Measurements from ENCODE around the gene PCDHGA8.

The PCDHGA8 gene

DNA sequence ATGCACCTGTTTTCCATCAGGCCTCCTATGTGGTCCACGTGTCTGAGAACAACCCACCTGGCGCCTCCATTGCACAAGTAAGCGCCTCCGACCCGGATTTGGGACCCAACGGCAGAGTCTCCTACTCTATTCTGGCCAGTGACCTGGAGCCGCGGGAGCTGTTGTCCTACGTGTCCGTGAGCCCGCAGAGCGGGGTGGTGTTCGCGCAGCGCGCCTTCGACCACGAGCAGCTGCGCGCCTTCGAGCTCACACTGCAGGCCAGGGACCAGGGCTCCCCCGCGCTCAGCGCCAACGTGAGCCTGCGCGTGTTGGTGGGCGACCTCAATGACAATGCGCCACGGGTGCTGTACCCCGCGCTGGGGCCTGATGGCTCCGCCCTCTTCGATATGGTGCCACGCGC is 40.8 kb upstream of the PCDHGA8 start:
- no peak overlapping the region for H3K4me3 ChIP-seq (ENCODE audit: low read depth, low read length)
- TF ChIP-seq CTCF (IDR thresholded peaks at IDR 0.05; ENCODE audit: borderline replicate concordance, insufficient read depth, low read depth, low read length), result no peak

GRCh38 chr5:141354900-141355469 is 37.4 kb upstream of the PCDHGA8 start, which contains the start of gene PCDHGA4:
Gene PCDHGA4 (plus strand): TSS chr5:141355021. CDS start chr5:141355108, 87 bp downstream.
- peak; percentile 32; the same call in 1 of the 2 replicates for TF ChIP-seq CTCF (IDR thresholded peaks at IDR 0.05; ENCODE audit: borderline replicate concordance, insufficient read depth, low read depth, low read length)
- H3K4me3 ChIP-seq (ENCODE audit: low read depth, low read length), result no peak within 1 kb of the TSS

DNA sequence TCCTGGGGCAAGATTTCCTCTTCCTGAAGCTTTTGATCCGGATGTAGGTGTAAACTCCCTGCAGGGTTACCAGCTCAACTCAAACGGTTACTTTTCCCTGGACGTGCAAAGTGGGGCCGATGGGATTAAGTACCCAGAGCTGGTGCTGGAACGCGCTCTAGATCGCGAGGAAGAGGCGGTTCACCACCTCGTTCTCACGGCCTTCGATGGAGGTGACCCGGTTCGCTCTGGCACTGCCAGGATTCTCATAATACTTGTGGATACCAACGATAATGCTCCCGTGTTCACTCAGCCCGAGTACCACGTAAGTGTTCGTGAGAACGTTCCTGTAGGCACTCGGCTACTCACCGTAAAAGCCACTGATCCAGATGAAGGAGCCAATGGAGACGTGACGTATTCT is 36.8 kb upstream of the PCDHGA8 start:
- H3K4me3 ChIP-seq (ENCODE audit: low read depth, low read length), result no peak overlapping the region
- no peak for TF ChIP-seq CTCF (IDR thresholded peaks at IDR 0.05; ENCODE audit: borderline replicate concordance, insufficient read depth, low read depth, low read length)

GRCh38 chr5:141356133-141356532 is 36.3 kb upstream of the PCDHGA8 start:
- H3K4me3 ChIP-seq (ENCODE audit: low read depth, low read length), result no peak overlapping the region
- TF ChIP-seq CTCF (IDR thresholded peaks at IDR 0.05; ENCODE audit: borderline replicate concordance, insufficient read depth, low read depth, low read length), result no peak

DNA sequence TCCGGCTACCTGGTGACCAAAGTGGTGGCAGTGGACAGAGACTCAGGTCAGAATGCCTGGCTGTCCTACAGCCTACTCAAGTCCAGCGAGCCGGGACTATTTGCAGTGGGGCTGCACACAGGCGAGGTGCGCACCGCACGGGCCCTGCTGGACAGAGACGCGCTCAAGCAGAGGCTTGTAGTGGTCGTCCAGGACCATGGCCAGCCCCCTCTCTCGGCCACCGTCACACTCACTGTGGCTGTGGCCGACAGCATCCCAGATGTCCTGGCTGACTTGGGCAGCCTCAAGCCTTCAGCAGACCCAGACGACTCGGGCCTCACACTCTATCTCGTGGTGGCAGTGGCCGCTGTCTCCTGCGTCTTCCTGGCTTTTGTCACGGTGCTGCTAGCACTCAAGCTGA is 35.5 kb upstream of the PCDHGA8 start:
- H3K4me3 ChIP-seq (ENCODE audit: low read depth, low read length), result no peak overlapping the region
- no peak for TF ChIP-seq CTCF (IDR thresholded peaks at IDR 0.05; ENCODE audit: borderline replicate concordance, insufficient read depth, low read depth, low read length)

DNA sequence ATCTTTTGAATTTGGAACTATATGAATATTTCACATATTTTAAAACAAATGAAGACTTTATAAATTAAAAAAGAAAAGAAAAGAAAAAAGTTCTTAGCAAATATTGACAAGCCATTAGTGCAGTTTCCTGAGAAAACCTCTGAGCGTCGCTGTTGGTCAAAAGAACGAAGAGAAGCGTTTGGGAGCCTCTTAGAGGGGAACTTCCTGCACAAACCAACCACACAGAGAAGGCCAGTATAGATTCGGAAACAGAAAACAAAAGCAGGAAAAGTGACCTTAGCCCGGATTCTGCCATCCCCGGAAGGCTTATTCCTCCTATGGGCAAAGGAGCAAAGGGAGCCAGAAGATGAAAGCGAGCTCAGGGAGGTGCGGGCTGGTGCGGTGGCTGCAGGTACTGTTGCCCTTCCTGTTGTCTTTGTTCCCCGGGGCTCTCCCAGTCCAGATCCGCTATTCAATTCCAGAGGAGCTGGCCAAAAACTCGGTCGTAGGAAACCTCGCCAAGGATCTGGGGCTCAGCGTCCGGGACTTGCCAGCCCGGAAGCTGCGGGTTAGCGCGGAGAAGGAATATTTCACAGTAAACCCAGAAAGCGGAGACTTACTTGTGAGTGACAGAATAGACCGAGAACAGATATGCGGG is 32.5 kb upstream of the PCDHGA8 start, which contains the start of gene PCDHGB2:
TSS of gene PCDHGB2 (plus strand) at position 205 of the 637 bp plus-strand sequence. CDS start at position 347, 142 bp downstream.
- TF ChIP-seq CTCF (IDR thresholded peaks at IDR 0.05; ENCODE audit: borderline replicate concordance, insufficient read depth, low read depth, low read length), result peak; percentile 32; the same call in 1 of the 2 replicates
- H3K4me3 ChIP-seq (ENCODE audit: low read depth, low read length), result peak within 1 kb of the TSS; percentile 56

DNA sequence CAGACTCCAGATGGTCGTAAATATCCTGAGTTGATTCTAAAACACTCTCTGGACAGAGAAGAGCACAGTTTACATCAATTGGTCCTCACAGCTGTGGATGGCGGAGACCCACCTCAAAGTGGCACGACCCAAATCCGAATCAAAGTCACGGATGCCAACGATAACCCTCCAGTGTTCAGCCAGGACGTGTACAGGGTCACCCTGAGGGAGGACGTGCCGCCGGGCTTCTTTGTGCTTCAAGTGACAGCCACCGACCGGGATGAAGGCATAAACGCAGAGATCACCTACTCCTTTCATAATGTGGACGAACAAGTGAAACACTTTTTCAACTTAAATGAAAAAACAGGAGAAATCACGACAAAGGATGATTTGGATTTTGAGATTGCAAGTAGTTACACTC is 31.7 kb upstream of the PCDHGA8 start:
- TF ChIP-seq CTCF (IDR thresholded peaks at IDR 0.05; ENCODE audit: borderline replicate concordance, insufficient read depth, low read depth, low read length), result no peak
- no peak overlapping the region for H3K4me3 ChIP-seq (ENCODE audit: low read depth, low read length)

Data from GM12875 (cell line).